Measurements from ENCODE around the gene DEAF1. TPM values are rescaled to one million over a fixed set of nuclear protein-coding genes. Genes with fewer than 3 reads are reported as not detected.

DEAF1 gene
- total and polyA plus RNA-seq, 9 of the 15 experiments (the other 6 are each of a cell fraction or from before 2014, with no cell fraction given), result 2.0 to 69.1 (median 26.8) TPM

DNA sequence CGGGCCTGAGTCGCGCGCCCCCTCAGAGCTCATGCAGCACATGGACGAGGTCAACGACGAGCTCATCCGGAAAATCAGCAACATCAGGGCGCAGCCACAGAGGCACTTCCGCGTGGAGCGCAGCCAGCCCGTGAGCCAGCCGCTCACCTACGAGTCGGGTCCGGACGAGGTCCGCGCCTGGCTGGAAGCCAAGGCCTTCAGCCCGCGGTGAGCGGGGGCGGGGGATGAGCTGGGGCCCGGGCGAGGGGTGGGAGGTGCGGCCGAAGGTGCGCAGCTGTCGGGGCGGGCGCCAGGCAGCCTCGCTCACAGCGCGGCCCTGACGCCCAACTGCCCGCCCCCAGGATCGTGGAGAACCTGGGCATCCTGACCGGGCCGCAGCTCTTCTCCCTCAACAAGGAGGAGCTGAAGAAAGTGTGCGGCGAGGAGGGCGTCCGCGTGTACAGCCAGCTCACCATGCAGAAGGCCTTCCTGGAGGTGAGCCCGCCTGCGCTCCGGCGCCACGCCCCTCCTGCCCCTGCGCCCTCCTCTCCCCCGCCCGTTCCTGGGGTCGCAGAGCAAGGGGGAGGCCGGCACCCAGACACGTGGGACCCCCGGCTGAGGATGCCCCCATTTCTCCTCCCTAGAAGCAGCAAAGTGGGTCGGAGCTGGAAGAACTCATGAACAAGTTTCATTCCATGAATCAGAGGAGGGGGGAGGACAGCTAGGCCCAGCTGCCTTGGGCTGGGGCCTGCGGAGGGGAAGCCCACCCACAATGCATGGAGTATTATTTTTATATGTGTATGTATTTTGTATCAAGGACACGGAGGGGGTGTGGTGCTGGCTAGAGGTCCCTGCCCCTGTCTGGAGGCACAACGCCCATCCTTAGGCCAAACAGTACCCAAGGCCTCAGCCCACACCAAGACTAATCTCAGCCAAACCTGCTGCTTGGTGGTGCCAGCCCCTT, 31.5 kb upstream of the DEAF1 start (continued):
- TF ChIP-seq POLR2G (IDR thresholded peaks at IDR 0.05; ENCODE audit: low read depth, low read length) (peak; percentile 80), PCBP1 (IDR thresholded peaks at IDR 0.05; ENCODE audit: low read depth, low read length, poor library complexity, severe bottlenecking) (peak; percentile 65), ESRRB (CRISPR knock-in tag; IDR thresholded peaks at IDR 0.05; ENCODE audit: borderline replicate concordance) (no peak), DACH1 (IDR thresholded peaks at IDR 0.05; ENCODE audit: partially characterized antibody) (peak; percentile 32), ZNF695 (CRISPR knock-in tag; IDR thresholded peaks at IDR 0.05) (no peak), HNRNPL (IDR thresholded peaks at IDR 0.05; ENCODE audit: low read depth, low read length) (0 out of 2 replicates have a peak, but pooled peaks have one; percentile 41), SMAD2 (IDR thresholded peaks at IDR 0.05; ENCODE audit: low read depth, low read length) (no peak), PHF20 (IDR thresholded peaks at IDR 0.05; ENCODE audit: partially characterized antibody) (peak; percentile 8), BHLHE40 (IDR thresholded peaks at IDR 0.05; ENCODE audit: low read length) (peak; percentile 55; the same call in 1 of the 2 replicates), CBX1 (IDR thresholded peaks at IDR 0.05; ENCODE audit: low read depth) (0 out of 2 replicates have a peak, but pooled peaks have one; percentile 50), U2AF1 (optimal IDR thresholded peaks at IDR 0.05; ENCODE audit: low read depth, low read length) (no peak), POLR2AphosphoS5 (IDR thresholded peaks at IDR 0.05; ENCODE audit: control insufficient read depth, insufficient read depth, low read depth, low read length) (peak; percentile 47; the same call in 1 of the 2 replicates)
- TF ChIP-seq, protein P1, sequence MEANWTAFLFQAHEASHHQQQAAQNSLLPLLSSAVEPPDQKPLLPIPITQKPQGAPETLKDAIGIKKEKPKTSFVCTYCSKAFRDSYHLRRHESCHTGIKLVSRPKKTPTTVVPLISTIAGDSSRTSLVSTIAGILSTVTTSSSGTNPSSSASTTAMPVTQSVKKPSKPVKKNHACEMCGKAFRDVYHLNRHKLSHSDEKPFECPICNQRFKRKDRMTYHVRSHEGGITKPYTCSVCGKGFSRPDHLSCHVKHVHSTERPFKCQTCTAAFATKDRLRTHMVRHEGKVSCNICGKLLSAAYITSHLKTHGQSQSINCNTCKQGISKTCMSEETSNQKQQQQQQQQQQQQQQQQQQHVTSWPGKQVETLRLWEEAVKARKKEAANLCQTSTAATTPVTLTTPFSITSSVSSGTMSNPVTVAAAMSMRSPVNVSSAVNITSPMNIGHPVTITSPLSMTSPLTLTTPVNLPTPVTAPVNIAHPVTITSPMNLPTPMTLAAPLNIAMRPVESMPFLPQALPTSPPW (CRISPR knock-in tag; IDR thresholded peaks at IDR 0.05), result peak; percentile 67
- TF ChIP-seq, protein P2, sequence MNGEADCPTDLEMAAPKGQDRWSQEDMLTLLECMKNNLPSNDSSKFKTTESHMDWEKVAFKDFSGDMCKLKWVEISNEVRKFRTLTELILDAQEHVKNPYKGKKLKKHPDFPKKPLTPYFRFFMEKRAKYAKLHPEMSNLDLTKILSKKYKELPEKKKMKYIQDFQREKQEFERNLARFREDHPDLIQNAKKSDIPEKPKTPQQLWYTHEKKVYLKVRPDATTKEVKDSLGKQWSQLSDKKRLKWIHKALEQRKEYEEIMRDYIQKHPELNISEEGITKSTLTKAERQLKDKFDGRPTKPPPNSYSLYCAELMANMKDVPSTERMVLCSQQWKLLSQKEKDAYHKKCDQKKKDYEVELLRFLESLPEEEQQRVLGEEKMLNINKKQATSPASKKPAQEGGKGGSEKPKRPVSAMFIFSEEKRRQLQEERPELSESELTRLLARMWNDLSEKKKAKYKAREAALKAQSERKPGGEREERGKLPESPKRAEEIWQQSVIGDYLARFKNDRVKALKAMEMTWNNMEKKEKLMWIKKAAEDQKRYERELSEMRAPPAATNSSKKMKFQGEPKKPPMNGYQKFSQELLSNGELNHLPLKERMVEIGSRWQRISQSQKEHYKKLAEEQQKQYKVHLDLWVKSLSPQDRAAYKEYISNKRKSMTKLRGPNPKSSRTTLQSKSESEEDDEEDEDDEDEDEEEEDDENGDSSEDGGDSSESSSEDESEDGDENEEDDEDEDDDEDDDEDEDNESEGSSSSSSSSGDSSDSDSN (IDR thresholded peaks at IDR 0.05; ENCODE audit: borderline replicate concordance in 1 of 2, low read depth in 2 of 2, low read length in 2 of 2), result peak in 1 of 2 experiments; percentile 66; a peak in 1 of 4 replicates
- TF ChIP-seq, protein P3, sequence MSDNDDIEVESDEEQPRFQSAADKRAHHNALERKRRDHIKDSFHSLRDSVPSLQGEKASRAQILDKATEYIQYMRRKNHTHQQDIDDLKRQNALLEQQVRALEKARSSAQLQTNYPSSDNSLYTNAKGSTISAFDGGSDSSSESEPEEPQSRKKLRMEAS (CRISPR knock-in tag; IDR thresholded peaks at IDR 0.05), result peak; percentile 57
- TF ChIP-seq, protein P4, sequence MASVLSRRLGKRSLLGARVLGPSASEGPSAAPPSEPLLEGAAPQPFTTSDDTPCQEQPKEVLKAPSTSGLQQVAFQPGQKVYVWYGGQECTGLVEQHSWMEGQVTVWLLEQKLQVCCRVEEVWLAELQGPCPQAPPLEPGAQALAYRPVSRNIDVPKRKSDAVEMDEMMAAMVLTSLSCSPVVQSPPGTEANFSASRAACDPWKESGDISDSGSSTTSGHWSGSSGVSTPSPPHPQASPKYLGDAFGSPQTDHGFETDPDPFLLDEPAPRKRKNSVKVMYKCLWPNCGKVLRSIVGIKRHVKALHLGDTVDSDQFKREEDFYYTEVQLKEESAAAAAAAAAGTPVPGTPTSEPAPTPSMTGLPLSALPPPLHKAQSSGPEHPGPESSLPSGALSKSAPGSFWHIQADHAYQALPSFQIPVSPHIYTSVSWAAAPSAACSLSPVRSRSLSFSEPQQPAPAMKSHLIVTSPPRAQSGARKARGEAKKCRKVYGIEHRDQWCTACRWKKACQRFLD (CRISPR knock-in tag; IDR thresholded peaks at IDR 0.05), result 0 out of 2 replicates have a peak, but pooled peaks have one; percentile 36
- TF ChIP-seq, protein P5, sequence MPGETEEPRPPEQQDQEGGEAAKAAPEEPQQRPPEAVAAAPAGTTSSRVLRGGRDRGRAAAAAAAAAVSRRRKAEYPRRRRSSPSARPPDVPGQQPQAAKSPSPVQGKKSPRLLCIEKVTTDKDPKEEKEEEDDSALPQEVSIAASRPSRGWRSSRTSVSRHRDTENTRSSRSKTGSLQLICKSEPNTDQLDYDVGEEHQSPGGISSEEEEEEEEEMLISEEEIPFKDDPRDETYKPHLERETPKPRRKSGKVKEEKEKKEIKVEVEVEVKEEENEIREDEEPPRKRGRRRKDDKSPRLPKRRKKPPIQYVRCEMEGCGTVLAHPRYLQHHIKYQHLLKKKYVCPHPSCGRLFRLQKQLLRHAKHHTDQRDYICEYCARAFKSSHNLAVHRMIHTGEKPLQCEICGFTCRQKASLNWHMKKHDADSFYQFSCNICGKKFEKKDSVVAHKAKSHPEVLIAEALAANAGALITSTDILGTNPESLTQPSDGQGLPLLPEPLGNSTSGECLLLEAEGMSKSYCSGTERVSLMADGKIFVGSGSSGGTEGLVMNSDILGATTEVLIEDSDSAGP (CRISPR knock-in tag; IDR thresholded peaks at IDR 0.05), result no peak
